SHP77 treated with DMSO at 0.1 percent for 48 hours (cell line): ENCODE measurements around the gene AADAT.

Experiments used
- DNase-seq: peaks from one replicate; lab custom pipeline; 2025; lab: John Stamatoyannopoulos, UW

The AADAT gene

DNA sequence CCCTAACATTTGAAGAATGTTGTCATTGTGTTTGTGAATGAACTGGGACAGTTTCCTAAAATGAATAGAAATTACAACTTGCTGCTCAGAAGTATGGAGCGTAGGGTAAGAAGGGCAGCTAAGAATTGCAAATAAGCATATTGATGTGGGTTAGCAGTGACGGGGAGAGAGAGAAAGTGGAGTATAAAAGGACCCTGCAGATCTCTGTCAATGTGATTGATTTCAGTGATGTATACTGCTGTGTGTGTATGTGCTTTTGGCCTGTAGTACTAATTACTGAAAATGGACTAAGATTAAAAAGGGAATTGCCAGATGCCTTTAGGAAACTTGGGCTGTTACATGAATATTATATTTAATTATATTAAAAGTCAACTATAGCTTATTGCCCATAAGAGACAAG is 55.8 kb downstream of the AADAT start:
- DNase-seq: no peak

DNA sequence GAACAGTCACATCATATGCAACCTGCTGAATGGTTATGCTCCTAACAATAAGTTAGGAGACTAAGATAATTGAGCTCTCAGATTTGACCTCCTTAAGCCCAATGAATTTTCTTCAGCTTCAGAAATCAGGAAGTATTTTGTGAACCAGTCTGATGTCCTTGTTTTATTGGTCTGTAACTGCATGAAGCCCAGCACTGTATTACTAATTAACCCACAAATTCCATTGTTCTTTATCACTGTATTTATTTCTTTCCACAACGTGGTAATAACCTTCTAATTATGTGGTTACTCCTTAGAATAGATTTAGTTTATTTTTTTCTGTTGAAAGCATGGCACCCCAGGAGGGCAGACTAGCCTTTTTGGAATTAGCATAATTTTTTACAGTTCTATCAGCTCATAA is 59.6 kb downstream of the AADAT start:
- DNase-seq: no peak

DNA sequence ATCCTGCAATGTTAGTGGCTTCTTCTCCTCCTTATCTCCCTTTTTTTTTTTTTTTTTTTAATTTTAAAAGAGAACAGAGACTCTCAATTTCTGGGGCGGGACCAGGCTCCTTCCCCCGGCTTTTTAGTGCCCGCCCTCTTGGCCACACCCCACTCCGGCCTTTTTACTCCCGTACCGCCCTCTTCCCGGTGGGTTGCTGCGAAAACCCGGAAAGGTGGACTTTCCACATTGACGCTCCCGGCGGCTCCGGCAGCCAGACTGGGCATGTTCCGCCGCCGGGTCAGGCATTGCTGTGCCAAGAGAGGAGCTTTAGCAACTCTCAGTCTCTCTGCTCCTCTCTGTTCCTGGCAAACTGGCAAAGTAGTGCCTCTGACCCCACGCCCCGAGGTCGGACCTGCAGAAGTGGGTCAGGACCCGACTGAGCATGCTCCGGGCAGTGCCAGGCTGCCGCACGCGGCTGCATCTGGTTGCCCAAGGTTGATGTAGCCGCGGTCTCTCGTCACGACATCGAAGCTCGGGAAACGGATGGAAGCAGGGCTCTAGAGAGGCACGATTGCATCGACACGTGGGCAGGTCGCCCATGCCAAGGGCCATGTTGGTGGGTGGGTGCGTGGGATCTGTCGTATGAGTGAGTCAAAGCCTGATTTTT is 62.5 kb downstream of the AADAT start:
- DNase-seq: peak; percentile 74

GRCh38 chr4:170026253-170027021 is 63.3 kb downstream of the AADAT start, which contains the start of gene MFAP3L:
Gene MFAP3L (minus strand): TSS chr4:170026395. CDS start chr4:170005877, 20,518 bp downstream.
- DNase-seq: peak; percentile 42

- no peak for DNase-seq
Measured at GRCh38 chr4:170025523-170026252, 64.1 kb downstream of the AADAT start.

- no peak for DNase-seq
Measured at GRCh38 chr4:170022211-170022610, 67.5 kb downstream of the AADAT start.

DNA sequence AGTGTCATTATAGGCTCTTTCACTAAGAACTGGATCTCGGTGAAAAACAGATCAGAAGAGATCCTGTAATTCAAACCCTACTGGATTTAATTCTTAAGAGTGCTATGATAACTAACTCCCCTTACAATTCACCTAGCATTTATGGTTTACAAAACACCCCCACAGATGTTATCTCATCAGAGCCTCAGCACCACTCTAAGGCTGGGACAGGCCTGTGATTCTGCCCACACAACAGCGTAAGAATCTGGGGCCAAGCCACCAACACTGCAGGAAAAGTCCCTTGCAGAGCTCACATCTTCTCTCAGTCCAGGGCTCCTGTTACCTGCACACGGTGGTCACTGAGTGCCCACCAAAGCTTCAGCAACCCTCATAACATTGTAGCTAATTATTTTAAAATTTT is 72.5 kb downstream of the AADAT start:
- DNase-seq: no peak

GRCh38 chr4:170015285-170015684 is 74.5 kb downstream of the AADAT start:
- DNase-seq: no peak

GRCh38 chr4:170014359-170015011 is 75.3 kb downstream of the AADAT start:
- DNase-seq: no peak

- no peak for DNase-seq
Measured at GRCh38 chr4:170012629-170012958, 77.2 kb downstream of the AADAT start.

- no peak for DNase-seq
Measured at GRCh38 chr4:170011921-170012628, 77.7 kb downstream of the AADAT start.
